Smooth muscle cell of the brain vasculature (primary cell): ENCODE results near the gene RGS9.
A peak's percentile ranks its signal among the peaks of the same experiment; 100 is the strongest.

ENCODE experiments used
- DNase-seq: peaks from one replicate; pipeline ENCODE4 v3.0.0-alpha.2; 2012; ENCODE audit warnings: low read depth, low spot score

The RGS9 gene

GRCh38 chr17:65259281-65259680, 122.1 kb downstream of the RGS9 start:
- no peak for DNase-seq

GRCh38 chr17:65259696-65260485, 122.7 kb downstream of the RGS9 start:
- no peak for DNase-seq

GRCh38 chr17:65260626-65261025, 123.5 kb downstream of the RGS9 start:
- DNase-seq: no peak

GRCh38 chr17:65261152-65261551, 124.0 kb downstream of the RGS9 start:
- no peak for DNase-seq

GRCh38 chr17:65261682-65262636, 124.8 kb downstream of the RGS9 start:
- no peak for DNase-seq

GRCh38 chr17:65265276-65265675, 128.1 kb downstream of the RGS9 start:
- DNase-seq: no peak

- no peak for DNase-seq
These were observed 131.7 kb downstream of the RGS9 start for GRCh38 chr17:65268832-65269231.

- peak; percentile 63 for DNase-seq
These were observed 133.5 kb downstream of the RGS9 start for GRCh38 chr17:65270499-65271253.

GRCh38 chr17:65271296-65271695, 134.1 kb downstream of the RGS9 start:
- no peak for DNase-seq
